ENCODE results near the gene ACP2. TPM values are rescaled to one million over a fixed set of nuclear protein-coding genes. Genes with fewer than 3 reads are reported as not detected.

Gene ACP2
- total RNA-seq, 1 donor from 2014 or later, result 24.3 TPM

GRCh38 chr11:47274495-47275235 lies 26.1 kb upstream of the ACP2 start:
- H3K27me3 ChIP-seq, result no peaks in the 10 kb centered on the region
- Mint-ChIP-seq H3K27me3 (ENCODE audit: insufficient read depth, low read depth) (peaks cover 2% of the 10 kb centered on the region), H3K4me3 (no peak overlapping the region), H3K36me3 (peaks cover 19% of the 10 kb centered on the region), H3K27ac (no peak overlapping the region), H3K9me3 (no peaks in the 10 kb centered on the region), H3K4me1 (peaks cover 21% of the 10 kb centered on the region)
- no peaks in the 10 kb centered on the region for H3K36me3 ChIP-seq
- H3K27ac ChIP-seq, result no peak overlapping the region
- H3K79me2 ChIP-seq (ENCODE audit: low read depth), result peaks cover 34% of the 10 kb centered on the region
- DNase-seq (ENCODE audit: low spot score), result no peak
- H2AFZ ChIP-seq (replicated peaks), result no peak overlapping the region
- peaks cover 31% of the 10 kb centered on the region for H4K20me1 ChIP-seq (ENCODE audit: low read depth)
- H3K4me2 ChIP-seq, result no peak overlapping the region
- H3K9me3 ChIP-seq (ENCODE audit: low read depth), result no peaks in the 10 kb centered on the region
- peaks cover 6% of the 10 kb centered on the region for H3K4me1 ChIP-seq
- no peak for TF ChIP-seq EZH2 (IDR thresholded peaks at IDR 0.05)
- no peak for TF ChIP-seq CTCF (IDR thresholded peaks at IDR 0.05)
- TF ChIP-seq EZH2phosphoT487 (IDR thresholded peaks at IDR 0.05), result no peak
- peaks cover 18% of the 10 kb centered on the region for H3F3A ChIP-seq (ENCODE audit: low read depth)
- H3K4me3 ChIP-seq, result no peak overlapping the region
- no peak overlapping the region for H3K9ac ChIP-seq

- Mint-ChIP-seq H3K4me1 (peaks cover 38% of the 10 kb centered on the region), H3K27ac (no peak overlapping the region), H3K36me3 (peaks cover 10% of the 10 kb centered on the region), H3K4me3 (no peak overlapping the region), H3K9me3 (no peaks in the 10 kb centered on the region), H3K27me3 (ENCODE audit: insufficient read depth, low read depth) (peaks cover 7% of the 10 kb centered on the region)
- Histone ChIP-seq H3K4me1 (peaks cover 18% of the 10 kb centered on the region), H3K79me2 (ENCODE audit: low read depth) (peaks cover 34% of the 10 kb centered on the region), H3K9me3 (ENCODE audit: low read depth) (no peaks in the 10 kb centered on the region), H3K4me3 (no peak overlapping the region), H4K20me1 (ENCODE audit: low read depth) (peaks cover 31% of the 10 kb centered on the region), H3K9ac (no peak overlapping the region), H3K36me3 (no peaks in the 10 kb centered on the region), H2AFZ (replicated peaks) (no peak overlapping the region), H3K4me2 (no peak overlapping the region), H3F3A (ENCODE audit: low read depth) (peaks cover 36% of the 10 kb centered on the region), H3K27ac (no peak overlapping the region), H3K27me3 (no peaks in the 10 kb centered on the region)
- DNase-seq (ENCODE audit: low spot score), result no peak
- TF ChIP-seq EZH2phosphoT487 (IDR thresholded peaks at IDR 0.05), result no peak
- TF ChIP-seq EZH2 (IDR thresholded peaks at IDR 0.05), result no peak
- TF ChIP-seq CTCF (IDR thresholded peaks at IDR 0.05), result no peak
Observed at GRCh38 chr11:47272706-47273105, 24.1 kb upstream of the ACP2 start.

GRCh38 chr11:47271961-47272661 lies 23.5 kb upstream of the ACP2 start:
- peaks cover 38% of the 10 kb centered on the region for H3F3A ChIP-seq (ENCODE audit: low read depth)
- Mint-ChIP-seq H3K27me3 (ENCODE audit: insufficient read depth, low read depth) (peaks cover 7% of the 10 kb centered on the region), H3K27ac (no peak overlapping the region), H3K4me3 (peak overlapping the region; percentile 84), H3K4me1 (peaks cover 39% of the 10 kb centered on the region), H3K9me3 (no peaks in the 10 kb centered on the region), H3K36me3 (peaks cover 10% of the 10 kb centered on the region)
- H3K9ac ChIP-seq, result no peak overlapping the region
- peaks cover 31% of the 10 kb centered on the region for H4K20me1 ChIP-seq (ENCODE audit: low read depth)
- peaks cover 18% of the 10 kb centered on the region for H3K4me1 ChIP-seq
- DNase-seq (ENCODE audit: low spot score), result no peak
- H3K9me3 ChIP-seq (ENCODE audit: low read depth), result no peaks in the 10 kb centered on the region
- TF ChIP-seq CTCF (IDR thresholded peaks at IDR 0.05) (no peak), EZH2 (IDR thresholded peaks at IDR 0.05) (no peak), EZH2phosphoT487 (IDR thresholded peaks at IDR 0.05) (no peak)
- H3K4me3 ChIP-seq, result no peak overlapping the region
- peaks cover 34% of the 10 kb centered on the region for H3K79me2 ChIP-seq (ENCODE audit: low read depth)
- no peaks in the 10 kb centered on the region for H3K27me3 ChIP-seq
- no peaks in the 10 kb centered on the region for H3K36me3 ChIP-seq
- no peak overlapping the region for H3K27ac ChIP-seq
- no peak overlapping the region for H2AFZ ChIP-seq (replicated peaks)
- H3K4me2 ChIP-seq, result peak overlapping the region; percentile 81
